ENCODE results near the gene TNK2.

DNA sequence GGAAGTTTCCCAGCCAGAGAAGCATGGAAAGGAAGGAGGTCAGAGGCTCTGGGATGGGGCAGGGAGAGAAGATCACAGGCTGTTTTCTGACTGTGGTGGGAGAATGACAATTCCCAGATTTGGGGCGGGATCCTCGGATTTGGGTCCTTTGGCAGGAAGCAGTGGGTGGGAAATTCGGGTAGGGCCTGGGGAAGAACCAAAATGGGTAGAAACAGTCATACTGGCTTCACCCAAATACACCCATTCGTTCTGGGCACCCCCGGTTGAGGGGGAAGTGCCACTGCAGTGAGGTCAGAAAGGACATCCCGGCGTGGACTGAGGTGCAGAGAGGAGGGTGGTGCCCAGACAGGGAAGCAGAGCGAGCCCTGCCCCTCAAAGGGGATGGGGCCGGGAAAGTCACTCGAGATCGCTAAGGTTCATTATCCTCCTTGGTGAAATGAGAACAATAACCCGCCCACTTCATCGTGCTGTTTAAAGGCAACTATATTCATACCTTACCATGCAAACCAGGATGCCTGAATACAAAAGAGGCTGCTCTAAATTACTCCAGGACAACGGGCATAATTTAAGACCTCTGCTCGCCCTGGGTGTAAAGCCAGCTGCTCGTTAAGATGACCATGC is 28.8 kb downstream of the TNK2 start:
- no peak for TF ChIP-seq CTCF (IDR thresholded peaks at IDR 0.05; ENCODE audit: insufficient read depth, low read length, poor library complexity, severe bottlenecking)
- TF ChIP-seq EZH2phosphoT487 (conservative IDR thresholded peaks at IDR 0.05; ENCODE audit: low read length), result no peak
